Stimulated activated CD8-positive, alpha-beta memory T cell treated with anti-CD3 and anti-CD28 coated beads, Interleukin-15, amount 100 ng/mL, for 48 hours (primary cell): ENCODE measurements around the gene MRPL28.
"Not testable (repeated sequence)": the region's sequence is repeated elsewhere in the genome, so short reads cannot be mapped to it uniquely, and the experiment has no call there.

Experiments
- DNase-seq, 2 donors: peaks; one replicate each; pipeline ENCODE4 v3.0.0-alpha.2; 2020; ENCODE audit warnings: low read depth in 2 of 2

The MRPL28 gene

GRCh38 chr16:360698-361336 is 9.5 kb downstream of the MRPL28 start:
- DNase-seq, result no peak

GRCh38 chr16:359871-360697 is 10.3 kb downstream of the MRPL28 start:
- DNase-seq, result no peak

- no peak for DNase-seq
Measured at GRCh38 chr16:359067-359763, 11.1 kb downstream of the MRPL28 start.

- DNase-seq, result no peak
Measured at GRCh38 chr16:356741-357140, 13.6 kb downstream of the MRPL28 start.

- DNase-seq, result no peak
Measured at GRCh38 chr16:354971-355461, 15.3 kb downstream of the MRPL28 start.

- no peak for DNase-seq
Measured at GRCh38 chr16:354291-354881, 16.0 kb downstream of the MRPL28 start.

GRCh38 chr16:353404-354290 is 16.7 kb downstream of the MRPL28 start:
- no peak for DNase-seq

GRCh38 chr16:352547-353403 is 17.6 kb downstream of the MRPL28 start, which contains the start of gene AXIN1:
Gene AXIN1 (minus strand): TSS chr16:352723. CDS start chr16:347025, 5,698 bp downstream.
- DNase-seq, result peak; percentile 99 to 100

GRCh38 chr16:351804-352520 is 18.4 kb downstream of the MRPL28 start:
- no peak for DNase-seq

- no peak for DNase-seq
Measured at GRCh38 chr16:350203-350602, 20.1 kb downstream of the MRPL28 start.

GRCh38 chr16:349211-349610 is 21.1 kb downstream of the MRPL28 start:
- no peak for DNase-seq

GRCh38 chr16:348495-348894 is 21.8 kb downstream of the MRPL28 start:
- not testable (repeated sequence) for DNase-seq

GRCh38 chr16:347203-347602 is 23.1 kb downstream of the MRPL28 start:
- DNase-seq, result no peak

- DNase-seq, result no peak
Measured at GRCh38 chr16:346587-346986, 23.8 kb downstream of the MRPL28 start.

- no peak for DNase-seq
Measured at GRCh38 chr16:345772-346171, 24.6 kb downstream of the MRPL28 start.

GRCh38 chr16:342455-343213 is 27.7 kb downstream of the MRPL28 start:
- no peak for DNase-seq

GRCh38 chr16:341974-342336 is 28.4 kb downstream of the MRPL28 start:
- not testable (repeated sequence) for DNase-seq

GRCh38 chr16:341095-341973 is 29.0 kb downstream of the MRPL28 start:
- DNase-seq, result not testable (repeated sequence)
